Hepatocyte (in vitro differentiated cells): Measurements from ENCODE around the gene OVCH2.

Experiments
- EZH2phosphoT487 ChIP-seq: fragments of 200-600 bp; sonication (generic); IDR thresholded peaks from one replicate; pipeline ENCODE4 v1.6.1; 2018; ENCODE audit warnings: antibody characterized with exemption, mild to moderate bottlenecking, low read depth, moderate library complexity; ENCODE audit not compliant: unreplicated experiment, severe bottlenecking
- TF ChIP-seq, protein P1 (sequence below): fragments of 200-600 bp; sonication (generic); IDR thresholded peaks from 2 replicates; pipeline ENCODE4 v1.5.1; 2016; ENCODE audit warnings: antibody characterized with exemption, mild to moderate bottlenecking; ENCODE audit not compliant: poor library complexity

DNA sequence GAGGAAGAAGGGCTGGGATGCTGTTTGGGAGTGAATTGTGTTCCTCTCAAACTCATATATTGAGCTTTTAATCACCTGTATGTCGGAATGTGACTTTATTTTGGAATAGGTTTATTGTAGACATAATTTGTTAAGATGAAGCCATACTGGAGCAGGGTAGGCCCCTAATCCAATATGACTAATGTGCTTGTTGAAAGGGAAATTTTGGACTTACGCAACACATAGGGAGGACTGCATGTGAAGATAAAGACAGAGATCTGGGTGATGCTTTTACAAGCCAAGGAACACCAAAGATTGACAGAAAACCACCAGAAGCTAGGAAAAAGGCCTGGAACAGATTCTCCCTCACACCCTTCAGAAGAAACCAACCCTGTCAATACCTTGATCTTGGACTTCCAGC lies 43.2 kb upstream of the OVCH2 start:
- TF ChIP-seq, protein P1, sequence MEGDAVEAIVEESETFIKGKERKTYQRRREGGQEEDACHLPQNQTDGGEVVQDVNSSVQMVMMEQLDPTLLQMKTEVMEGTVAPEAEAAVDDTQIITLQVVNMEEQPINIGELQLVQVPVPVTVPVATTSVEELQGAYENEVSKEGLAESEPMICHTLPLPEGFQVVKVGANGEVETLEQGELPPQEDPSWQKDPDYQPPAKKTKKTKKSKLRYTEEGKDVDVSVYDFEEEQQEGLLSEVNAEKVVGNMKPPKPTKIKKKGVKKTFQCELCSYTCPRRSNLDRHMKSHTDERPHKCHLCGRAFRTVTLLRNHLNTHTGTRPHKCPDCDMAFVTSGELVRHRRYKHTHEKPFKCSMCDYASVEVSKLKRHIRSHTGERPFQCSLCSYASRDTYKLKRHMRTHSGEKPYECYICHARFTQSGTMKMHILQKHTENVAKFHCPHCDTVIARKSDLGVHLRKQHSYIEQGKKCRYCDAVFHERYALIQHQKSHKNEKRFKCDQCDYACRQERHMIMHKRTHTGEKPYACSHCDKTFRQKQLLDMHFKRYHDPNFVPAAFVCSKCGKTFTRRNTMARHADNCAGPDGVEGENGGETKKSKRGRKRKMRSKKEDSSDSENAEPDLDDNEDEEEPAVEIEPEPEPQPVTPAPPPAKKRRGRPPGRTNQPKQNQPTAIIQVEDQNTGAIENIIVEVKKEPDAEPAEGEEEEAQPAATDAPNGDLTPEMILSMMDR, result no peak
- TF ChIP-seq EZH2phosphoT487, result no peak
